ENCODE measurements around the gene COBL.
"Not testable (repeated sequence)": the region's sequence is repeated elsewhere in the genome, so short reads cannot be mapped to it uniquely, and the experiment has no call there.

Gene COBL

DNA sequence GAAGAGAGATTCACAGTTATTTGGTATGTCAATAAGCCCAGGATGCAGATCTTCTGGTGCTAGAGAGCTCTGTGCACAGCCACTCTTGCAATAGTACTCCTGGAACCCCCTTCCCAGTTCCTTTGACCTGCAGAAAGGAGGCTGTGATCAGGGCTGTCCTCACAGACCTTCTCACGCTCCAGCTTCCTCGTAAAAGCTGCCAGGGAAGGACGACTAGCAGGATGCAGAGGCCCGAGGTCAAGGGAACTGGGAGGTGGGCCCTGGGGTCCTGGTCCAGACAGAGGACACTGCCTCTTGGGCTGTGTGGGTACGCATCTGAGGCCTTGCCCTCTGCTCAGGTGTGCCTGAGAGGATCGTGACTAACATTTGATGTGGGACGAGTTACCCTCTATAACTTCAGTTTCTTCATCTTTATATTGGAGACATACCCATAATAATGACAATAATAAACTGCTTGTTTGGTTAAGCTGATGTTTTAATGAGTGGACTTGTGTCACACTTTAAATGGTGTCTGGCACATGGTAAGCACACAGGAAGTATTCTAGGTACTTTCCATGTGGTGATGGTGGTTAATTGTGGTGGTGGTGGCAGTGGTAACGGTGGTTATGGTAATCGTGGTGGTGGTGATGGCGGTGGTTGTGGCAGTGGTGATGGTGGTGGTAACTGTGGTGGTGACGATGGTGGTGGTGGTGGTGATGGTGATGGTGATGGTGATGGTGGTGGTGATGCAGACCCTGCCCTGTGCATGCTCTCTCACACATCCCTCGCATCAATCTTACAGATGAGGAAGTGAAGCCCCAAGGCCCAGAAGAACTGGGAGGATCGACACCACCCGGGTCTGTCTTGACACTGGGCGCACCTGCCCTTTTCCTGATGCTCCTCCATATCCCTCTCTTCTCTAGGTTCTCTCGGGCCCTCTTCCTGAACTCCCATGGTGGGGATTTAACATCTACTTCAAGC, 298.8 kb downstream of the COBL start:
- DNase-seq = no peak

DNA sequence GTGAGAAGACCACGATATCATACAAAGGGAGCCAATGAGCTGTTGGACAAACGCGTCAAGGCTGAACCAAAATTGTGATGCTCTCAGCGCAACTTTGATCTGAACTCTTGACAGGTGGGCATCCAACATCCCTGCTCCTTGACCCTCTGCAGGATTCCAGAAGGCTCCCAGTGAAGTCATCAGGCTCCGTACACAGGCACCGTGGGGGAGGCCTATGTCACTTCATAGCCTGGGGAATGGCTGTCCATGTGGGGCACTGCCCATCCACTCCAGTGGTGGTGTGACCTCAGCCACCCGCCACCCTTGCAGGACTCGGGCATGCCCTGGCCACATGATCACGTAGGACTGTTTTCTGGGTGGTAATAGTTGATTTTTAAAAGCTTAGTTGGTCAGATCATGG, 300.1 kb downstream of the COBL start:
- DNase-seq = no peak

DNA sequence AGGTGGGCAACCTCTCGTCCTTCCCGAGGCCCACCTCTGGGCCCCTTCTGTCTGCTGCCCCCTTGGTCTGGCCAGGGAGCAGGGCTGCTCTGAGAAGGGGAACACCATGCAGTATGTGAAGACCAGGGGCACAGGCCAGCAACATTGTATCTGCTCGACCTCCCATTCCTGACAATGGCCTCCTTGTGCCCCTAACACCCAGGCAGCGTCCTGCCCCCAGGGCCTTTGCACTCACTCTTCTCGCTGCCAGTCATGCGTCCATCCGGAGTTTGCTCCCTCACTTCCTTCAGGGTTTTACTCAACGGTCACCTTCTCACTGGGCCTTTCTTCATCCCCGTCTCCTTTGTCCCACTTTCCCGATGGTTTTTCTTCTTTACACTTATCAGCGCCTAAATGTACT, 301.0 kb downstream of the COBL start:
- DNase-seq = no peak

DNA sequence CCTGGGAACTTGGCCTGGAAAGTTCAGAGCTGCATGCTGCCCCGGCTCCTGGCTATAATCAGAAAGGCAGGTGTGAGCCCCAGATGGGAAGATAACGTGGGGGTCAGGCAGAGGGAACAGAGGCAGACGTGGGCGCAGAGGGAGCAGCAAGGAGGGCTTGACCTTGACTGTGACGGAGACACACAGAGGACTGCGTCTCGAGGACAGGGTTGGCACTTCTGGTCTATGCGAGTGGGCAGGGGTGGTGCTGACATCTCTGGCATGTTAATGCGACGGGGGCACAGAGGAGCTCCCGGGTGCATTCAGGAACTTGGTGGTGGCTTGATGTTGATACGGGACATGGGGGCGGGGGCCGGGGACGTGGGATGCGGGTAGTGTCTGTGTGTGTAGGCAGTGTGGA, 301.8 kb downstream of the COBL start:
- DNase-seq = no peak

DNA sequence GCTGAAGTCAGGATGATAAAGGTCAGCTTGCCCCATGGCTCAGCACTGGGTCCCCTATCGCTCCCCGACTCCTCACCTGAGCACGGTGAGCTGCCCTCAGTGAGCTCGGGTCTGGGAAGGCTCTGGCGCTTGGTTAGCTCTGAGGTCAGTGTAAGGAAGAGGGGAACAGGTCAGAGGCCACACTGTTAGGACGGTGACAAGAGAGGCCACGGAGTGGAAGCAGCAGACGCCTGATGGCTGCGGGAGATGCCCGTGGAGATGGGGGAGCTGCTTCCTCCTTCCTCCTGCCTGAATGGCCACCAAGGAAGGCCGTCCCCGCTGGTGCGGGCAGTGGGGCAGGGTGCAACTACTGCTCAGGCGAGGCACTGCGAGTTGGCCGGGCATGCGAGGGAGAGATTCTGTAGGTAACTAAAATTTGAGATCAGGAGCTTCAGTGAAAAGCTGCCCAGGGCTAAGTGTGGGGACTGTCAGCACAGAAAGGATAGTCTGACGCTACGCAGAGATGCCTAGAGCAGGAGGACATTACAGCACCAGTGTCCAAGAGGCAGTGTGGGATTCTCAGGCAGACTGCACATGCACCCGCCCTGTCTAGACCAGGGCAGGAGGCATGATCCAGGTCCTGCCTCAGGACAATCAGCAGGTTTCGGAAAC, 302.6 kb downstream of the COBL start:
- DNase-seq = no peak

DNA sequence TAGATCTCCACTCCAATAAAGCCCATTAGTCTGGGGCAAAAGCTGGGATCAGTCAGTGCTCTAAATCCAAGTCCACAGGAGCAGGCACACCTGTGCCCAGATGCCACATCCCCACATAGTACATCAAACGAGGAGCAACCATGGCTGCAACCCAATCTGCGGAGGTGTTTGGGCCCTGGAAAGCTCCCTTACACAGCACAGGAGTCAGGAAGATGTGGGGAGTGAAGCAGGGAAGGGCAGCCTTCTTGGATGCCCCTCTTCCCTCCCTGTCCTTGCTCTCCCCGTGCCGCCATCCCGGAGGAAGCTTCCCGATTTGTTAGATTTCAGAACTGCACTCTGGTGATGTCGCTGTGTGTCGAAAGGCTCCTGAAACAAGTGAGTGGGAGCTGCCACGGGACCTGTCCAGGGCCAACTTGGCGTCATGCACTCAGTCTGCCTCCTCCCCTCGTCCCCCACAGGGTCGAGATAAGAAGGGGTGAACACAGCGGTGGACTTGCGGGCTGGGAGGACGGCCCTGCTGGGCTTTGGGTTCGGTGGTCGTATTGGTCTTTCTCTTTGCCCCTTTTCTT, 303.3 kb downstream of the COBL start:
- DNase-seq = no peak

DNA sequence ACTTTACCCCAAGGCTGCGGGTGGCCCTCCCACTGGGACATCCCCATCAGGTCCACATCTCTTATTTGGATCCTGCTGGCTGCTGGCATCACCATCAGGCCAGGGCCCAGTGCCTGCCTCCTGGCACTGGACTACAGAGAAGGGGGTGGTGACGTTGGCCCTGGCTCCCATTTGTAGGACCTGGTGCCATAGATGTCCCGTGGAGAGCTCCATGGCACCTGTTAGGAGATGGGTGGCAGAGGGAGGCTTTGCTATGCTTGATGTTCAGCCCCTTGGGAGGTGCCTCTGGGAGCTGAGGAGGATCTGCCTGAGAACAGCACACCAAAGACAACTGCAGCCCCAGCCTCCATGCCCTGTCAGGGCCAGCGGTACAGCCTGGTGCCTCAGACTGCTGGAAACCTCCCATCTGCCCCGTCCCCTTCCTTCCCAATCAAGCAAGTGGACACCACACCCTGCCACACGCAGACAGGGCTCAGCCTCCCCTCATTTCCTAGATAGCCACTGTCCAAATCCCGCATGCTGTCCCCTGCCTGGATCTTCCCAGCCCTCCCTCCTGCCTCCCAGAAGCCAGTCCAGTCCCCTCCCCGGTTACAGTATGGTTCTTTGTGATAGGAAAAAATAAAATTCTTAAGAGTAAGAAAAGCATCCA, 303.9 kb downstream of the COBL start:
- DNase-seq = no peak

DNA sequence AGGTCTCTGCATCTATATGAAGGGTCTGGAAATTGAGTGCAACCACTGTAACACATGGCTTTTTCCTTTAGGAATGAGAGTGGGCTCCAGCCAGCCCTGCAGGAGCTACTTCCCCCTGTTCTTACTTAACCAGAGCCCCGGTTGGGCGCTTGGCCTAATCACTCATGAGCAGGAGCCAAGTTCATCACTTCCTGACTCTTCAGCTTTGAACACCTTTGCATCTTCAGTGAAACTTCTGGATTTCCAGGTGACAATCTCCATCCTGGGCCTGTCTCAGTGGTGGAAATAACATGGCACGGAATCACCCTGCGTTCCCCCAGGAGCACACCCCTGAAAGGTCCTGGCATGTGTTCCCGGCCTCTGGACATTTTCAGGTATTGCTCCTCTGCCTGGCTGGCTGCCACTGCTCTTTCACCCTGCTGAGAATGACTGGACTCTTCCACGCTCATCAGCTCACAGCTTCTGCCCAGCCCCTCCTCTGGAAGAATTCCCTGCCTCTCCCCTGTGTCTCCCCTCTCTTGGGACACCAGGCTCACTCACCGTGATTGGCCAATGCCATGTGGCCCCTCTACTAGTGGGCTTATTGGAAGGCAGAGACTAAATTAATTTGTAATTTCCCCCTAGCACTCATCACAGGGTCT, 304.8 kb downstream of the COBL start:
- DNase-seq = no peak

DNA sequence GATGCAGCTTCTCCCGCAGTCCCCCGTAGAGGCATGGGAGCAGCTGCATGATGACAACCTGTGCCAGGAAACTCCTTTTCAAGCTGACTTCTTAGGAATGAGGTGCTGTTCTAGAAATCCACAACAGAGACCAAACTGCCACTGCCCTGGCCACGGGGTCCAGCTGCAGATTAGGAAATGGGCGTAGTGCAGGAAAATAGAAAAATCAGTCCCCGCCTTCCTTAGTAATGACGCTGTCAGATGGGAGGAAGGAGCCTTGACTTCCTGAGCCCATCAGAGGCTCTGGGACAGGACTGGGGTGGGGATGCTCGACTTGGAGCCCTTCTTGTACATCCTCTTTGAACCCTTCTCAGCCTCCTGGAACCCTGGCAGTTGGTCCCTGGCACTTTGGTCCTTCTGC, 306.1 kb downstream of the COBL start:
- DNase-seq = no peak

DNA sequence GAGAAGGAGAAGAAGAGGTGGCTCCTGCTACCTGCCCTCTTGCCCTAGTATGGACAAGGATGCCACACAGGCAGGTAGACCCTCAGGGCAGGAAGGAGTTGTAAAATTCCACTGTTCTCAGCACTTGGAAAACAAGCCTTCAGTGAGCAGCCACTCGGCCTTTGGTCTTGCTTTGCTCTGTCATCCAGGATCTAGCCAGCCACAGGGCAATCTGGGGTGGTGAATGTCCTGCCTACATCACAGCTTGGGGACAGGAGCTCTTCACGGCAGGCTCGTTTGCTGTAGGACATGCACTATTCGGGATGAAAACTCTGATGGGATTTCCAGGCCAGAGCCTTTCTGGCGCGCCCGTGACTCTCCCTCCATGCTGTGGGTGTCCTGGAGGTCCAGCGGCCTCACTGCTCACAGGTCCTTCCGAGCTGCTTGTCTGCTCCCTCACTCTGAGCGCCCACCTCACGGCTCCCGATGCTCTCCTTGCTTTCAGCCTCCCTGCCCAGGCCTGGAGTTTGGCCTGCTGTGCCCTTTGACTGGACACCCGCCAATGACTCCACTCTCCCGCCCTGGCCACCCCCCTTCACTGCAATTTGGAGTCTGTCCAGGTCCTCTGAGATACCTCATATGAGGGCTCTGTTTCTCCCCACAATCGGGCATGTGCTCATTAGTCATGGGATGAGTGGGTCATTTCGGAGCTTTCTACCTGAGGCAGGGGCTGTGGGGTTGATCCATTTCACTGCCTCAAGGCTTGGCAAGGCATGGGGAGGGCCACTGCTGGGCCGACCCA, 306.7 kb downstream of the COBL start:
- no peak for DNase-seq

DNA sequence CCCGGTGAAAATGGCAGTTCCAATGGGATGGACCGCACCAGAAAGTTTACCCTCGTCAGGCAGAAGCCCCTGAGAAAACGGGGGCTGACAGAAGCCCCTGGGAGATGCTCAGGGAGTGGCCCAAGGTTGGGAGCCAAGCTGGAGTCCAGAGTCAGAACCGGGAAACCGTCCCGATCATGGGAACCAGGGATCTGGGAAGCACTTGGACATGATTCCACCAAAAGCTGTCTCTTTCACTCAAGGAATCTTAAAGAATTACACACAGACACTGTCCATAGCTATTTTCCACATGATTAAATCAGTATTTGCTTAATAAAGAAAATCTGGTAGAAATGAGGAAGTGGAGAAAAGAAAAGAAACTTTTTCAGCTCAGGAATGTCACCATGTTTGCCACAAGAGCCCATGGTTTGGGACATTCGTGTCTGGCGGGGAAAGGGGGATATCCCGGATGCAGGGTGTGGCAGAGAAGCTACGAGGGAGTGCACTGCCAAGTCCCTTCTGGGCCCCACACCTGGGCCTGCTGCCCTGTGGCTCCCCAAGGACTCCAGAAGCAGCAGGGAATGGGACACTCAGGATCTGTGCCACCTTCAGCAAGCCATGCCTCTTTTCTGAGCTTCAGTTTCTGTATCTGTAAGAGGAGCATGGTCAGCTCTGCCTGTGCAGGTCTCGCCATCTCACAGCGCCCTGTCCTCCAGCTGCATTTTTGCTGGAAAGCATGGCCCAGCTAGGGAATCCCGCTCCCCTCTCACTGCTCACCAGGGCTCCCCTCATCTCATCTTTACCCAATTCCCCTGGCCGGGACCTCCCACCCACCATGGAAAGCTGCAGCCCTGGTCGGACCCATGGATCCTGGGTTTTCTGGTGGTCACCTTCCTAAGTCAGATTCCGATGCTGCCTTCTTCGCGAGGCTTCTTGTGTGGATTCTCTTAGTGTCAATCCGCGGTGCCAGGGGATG, 308.8 kb downstream of the COBL start:
- no peak for DNase-seq

DNA sequence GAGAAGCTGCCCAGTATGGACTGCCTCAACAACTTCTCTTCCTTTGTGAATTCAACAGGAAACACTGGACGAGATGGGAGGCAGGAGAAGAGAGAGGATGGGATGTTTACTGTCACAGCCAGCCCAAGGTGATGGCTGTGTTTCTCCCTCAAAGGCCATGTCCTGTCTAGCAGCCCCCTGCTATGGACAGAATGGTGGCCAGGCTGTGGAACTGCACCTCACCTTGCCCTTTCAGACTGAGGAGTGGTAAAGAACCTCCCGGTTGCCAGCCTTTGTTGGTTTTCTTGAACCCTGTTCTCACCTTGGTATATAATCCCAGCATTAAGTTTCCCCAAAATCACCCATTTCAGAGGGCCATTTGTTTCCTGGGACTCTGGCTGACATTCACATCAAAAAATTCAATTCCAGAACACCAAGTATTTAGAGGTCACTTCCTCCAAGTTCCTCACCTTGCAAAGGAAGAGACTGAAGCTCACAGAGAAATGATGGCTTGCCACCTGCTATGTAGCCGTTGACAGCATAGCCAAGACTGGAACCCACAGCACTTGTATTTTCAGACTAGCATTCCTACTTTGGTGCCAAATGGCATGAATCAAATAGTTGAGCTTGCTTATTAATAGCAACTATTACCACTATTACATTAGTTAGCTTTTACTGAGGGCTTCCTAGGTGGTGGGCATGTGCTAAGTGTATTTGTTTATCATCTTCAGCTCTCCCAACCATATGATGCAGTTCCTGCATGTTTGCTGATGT, 309.9 kb downstream of the COBL start:
- DNase-seq = no peak

DNA sequence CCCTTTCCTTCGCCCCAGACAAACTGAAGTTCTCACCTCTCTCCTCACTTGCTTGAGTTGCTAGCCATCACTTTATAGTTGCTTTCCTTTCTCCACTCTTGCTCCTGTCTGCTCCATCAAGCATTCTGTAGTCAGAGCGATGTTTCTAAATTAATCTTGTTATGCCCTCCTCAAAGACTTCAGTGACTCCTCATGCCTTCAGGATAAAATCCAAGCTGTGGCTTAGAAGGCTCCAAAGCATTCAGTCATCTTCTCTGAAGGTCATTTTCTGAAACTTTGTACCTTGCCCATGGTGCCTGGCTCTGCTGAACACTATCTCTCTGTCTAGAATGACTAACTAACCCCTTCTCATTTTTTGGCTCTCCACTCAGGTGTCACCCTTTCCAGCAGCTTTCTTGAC, 311.5 kb downstream of the COBL start:
- DNase-seq = no peak

DNA sequence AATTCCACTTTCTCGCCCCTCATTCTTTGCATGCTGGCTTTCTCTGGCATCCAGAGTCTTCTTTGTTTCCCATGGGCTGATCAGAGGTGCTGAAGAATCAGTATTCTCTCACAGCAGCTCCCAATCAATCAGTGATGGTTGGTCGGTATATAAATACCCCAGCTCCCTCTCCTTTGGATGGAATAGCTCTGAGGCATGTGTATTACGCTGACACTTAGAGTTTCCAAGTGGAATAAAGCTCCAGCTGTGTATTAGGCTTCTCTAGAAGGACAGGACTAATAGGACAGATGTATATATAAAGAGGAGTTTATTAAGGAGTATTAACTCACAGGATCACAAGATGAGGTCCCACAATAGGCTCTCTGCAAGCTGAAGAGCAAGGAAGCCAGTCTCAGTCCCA, 315.7 kb downstream of the COBL start:
- DNase-seq = no peak

DNA sequence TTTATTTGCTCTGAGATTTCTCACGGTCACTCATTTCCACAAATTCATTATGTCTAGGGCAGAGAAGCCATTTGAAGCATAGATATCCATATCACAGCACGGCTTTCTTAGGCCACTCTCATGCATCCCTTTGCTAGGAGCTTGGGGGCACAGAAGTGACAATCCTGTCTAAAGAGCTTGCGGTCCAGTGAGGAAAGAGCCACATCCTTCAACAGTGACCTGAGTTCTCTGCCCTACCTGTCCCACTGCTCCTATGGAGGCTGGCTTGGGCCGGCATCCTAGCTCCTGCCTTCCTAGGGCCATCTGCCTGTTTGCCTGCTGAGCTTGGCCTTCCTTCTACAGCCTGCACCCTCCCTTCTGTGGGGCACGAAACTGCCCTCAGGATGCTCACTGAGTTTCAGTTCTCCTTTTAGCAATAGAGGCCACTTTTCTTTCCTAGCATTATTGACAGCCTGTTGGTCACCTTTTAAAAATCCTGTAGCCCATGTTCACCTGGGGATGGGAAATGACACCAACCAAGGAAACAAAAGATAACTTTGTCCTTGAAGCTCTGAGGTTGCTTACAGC, 321.8 kb downstream of the COBL start:
- DNase-seq = no peak

DNA sequence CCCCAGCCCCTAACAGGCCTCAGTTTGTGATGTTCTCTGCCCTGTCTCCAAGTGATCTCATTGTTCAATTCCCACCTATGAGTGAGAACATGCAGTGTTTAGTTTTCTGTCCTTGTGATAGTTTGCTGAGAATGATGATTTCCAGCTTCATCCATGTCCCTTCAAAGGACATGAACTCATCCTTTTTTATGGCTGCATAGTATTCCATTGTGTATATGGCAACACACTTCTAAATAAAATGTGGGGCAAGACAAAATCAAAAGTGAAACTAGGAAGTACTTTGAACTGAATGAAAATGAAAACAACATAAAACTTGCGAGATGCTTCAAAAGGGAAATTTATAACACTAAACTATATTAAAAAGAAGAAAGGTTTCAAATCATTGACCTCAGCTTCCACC, 326.4 kb downstream of the COBL start:
- not testable (repeated sequence) for DNase-seq

DNA sequence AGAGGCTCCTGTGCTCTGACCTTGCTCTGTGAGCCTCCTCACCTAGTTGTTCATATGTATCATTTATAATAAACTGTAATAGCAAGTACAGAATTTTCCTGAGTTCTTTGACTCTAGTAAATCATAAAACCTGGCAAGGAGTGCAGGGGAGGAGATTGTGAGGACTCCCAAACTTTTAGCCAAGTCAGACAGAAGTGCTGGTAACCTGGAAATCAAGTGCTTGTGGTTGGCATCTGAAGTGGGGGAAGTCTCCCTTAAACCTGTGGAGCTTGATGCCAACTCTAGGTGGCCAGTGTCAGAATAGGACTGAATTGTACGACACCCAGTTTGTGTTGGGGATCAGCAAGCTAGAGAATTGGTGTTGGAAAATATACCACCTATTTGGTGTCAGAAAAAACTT, 327.6 kb downstream of the COBL start:
- no peak for DNase-seq

DNA sequence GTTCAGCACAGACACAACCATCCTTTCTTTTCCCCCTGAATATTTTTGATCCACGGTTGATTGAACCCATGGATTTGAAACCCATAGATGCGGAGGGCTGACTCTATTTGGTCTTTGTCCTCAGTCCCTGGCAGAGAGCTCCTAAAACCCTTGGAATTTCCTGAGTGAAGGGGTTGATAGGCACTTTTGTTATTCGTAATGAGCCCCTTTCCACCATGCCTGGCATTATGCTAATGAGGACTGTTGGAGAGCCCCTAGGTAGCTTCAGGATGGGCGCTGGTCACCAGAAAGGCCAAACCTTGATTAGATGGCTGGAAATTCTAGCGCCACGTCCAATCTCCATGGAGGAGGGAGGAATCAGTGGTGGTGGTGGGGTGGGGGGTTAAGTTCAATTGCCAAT, 328.1 kb downstream of the COBL start:
- DNase-seq = no peak

DNA sequence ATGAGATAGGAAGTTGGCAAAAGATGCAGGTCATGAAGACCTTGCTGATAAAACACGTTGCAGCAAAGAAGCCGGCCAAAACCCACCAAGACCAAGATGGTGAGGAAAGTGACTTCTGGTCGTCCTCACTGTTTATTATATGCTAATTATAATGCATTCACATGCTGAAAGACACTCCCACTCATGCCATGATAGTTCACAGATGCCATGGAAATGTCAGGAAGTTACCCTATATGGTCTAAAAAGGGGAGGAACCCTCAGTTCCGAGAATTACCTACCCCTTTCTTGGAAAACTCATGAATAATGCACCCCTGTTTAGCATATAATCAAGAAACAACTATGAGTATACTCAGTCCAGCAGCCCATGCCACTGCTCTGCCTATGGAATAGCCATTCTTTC, 331.5 kb downstream of the COBL start:
- no peak for DNase-seq

DNA sequence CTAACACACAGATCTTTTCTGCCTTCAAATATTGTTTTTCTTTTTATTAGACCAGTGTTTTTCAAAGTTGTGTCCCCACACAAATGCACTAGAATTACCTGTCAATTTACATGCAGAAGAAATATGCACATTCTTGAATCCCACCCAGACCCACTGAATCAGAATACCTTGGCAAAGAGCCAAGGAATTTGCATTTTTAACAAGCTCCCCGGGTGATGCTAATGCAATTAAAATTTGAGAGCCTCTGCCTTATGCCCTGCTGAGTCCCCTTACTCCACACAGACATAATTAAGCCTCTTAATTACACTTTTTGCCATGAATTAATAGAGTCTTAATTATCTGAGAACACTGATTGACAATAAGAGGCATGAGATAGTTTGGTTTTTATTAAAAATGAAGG, 332.8 kb downstream of the COBL start:
- DNase-seq = no peak
